K562 (cell line): ENCODE results near the gene DHTKD1. TPM values are rescaled to one million over a fixed set of nuclear protein-coding genes. Genes with fewer than 3 reads are reported as not detected.

Experiments
- CBX1 ChIP-seq: sonication (generic); IDR thresholded peaks from 2 replicates; pipeline ENCODE4 v1.6.1; 2016; ENCODE audit warnings: antibody characterized with exemption, low read depth, mild to moderate bottlenecking
- CC2D1A ChIP-seq: fragments of 450-650 bp; IDR thresholded peaks from 2 replicates; pipeline ENCODE4 v1.6.1; 2017; ENCODE audit warnings: mild to moderate bottlenecking
- CHCHD3 ChIP-seq: fragments of 250-450 bp; sonication (Bioruptor Pico); IDR thresholded peaks from 2 replicates; pipeline ENCODE4 v2.1.2; 2022; ENCODE audit warnings: mild to moderate bottlenecking
- CHD2 ChIP-seq: IDR thresholded peaks from 2 replicates; pipeline ENCODE4 v1.6.1; 2011; ENCODE audit warnings: low read depth, low read length
- CREBBP ChIP-seq: IDR thresholded peaks from one replicate; pipeline ENCODE4 v1.6.1; 2012; ENCODE audit warnings: low read depth, mild to moderate bottlenecking, control low read depth, inconsistent platforms, low read length
- DACH1 ChIP-seq: fragments of 450-650 bp; IDR thresholded peaks from 2 replicates; pipeline ENCODE4 v1.6.1; 2018; ENCODE audit not compliant: partially characterized antibody
- EGR1 ChIP-seq: fragments of 450-650 bp; conservative IDR thresholded peaks from 2 replicates; pipeline ENCODE4 v1.6.1; 2017; ENCODE audit warnings: mild to moderate bottlenecking
- FOXO4 ChIP-seq: fragments of 450-650 bp; formaldehyde crosslinking; IDR thresholded peaks from 2 replicates; pipeline ENCODE4 v1.4.0; 2020; ENCODE audit warnings: mild to moderate bottlenecking, moderate library complexity
- HNRNPLL ChIP-seq: fragments of 200-400 bp; formaldehyde crosslinking; IDR thresholded peaks from 2 replicates; pipeline ENCODE4 v1.6.1; 2017; ENCODE audit warnings: low read length, low read depth, mild to moderate bottlenecking; ENCODE audit not compliant: poor library complexity, severe bottlenecking
- MAFG ChIP-seq: fragments of 450-650 bp; conservative IDR thresholded peaks from 2 replicates; pipeline ENCODE4 v1.6.1; 2016; ENCODE audit warnings: missing genetic modification characterization, missing compliant biosample characterization
- NBN ChIP-seq: fragments of 450-650 bp; IDR thresholded peaks from 2 replicates; pipeline ENCODE4 v1.6.1; 2016; ENCODE audit warnings: low read depth, mild to moderate bottlenecking
- NFIX ChIP-seq: fragments of 250-450 bp; sonication (Bioruptor Pico); IDR thresholded peaks from 2 replicates; pipeline ENCODE4 v1.4.0; 2020; ENCODE audit warnings: low read depth, mild to moderate bottlenecking, moderate library complexity
- NFXL1 ChIP-seq: fragments of 450-650 bp; formaldehyde crosslinking; IDR thresholded peaks from 2 replicates; pipeline ENCODE4 v1.4.0; 2021; ENCODE audit warnings: mild to moderate bottlenecking
- PHF8 ChIP-seq: fragments of 200-600 bp; sonication (generic); IDR thresholded peaks from 2 replicates; pipeline ENCODE4 v1.6.1; 2012; ENCODE audit warnings: mixed run types, mild to moderate bottlenecking, inconsistent platforms, low read length, moderate library complexity, borderline replicate concordance
- PRMT5 ChIP-seq: sonication (generic); formaldehyde crosslinking; IDR thresholded peaks from 2 replicates; pipeline ENCODE4 v1.5.0; 2020; ENCODE audit warnings: missing genetic modification reagents
- RFX1 ChIP-seq: fragments of 450-650 bp; IDR thresholded peaks from 2 replicates; pipeline ENCODE4 v1.6.1; 2016; ENCODE audit warnings: mild to moderate bottlenecking, moderate library complexity
- RNF219 ChIP-seq: fragments of 250-450 bp; sonication (Bioruptor Pico); IDR thresholded peaks from 2 replicates; pipeline ENCODE4 v1.5.0; 2022; ENCODE audit warnings: mild to moderate bottlenecking
- TBP ChIP-seq: optimal IDR thresholded peaks from 2 replicates; pipeline ENCODE3; 2011; ENCODE audit warnings: low read depth, low read length, improper control_type of control experiment
- TRIM24 ChIP-seq, 2 experiments: fragments of 450-650 bp; IDR thresholded peaks; 2 replicates each; pipeline ENCODE4 v1.6.1; 2016
- ZFX ChIP-seq: sonication (generic); formaldehyde crosslinking; IDR thresholded peaks from 2 replicates; pipeline ENCODE4 v1.8.0; 2022; ENCODE audit warnings: mild to moderate bottlenecking, missing genetic modification reagents, moderate library complexity
- ZKSCAN1 ChIP-seq: fragments of 150-350 bp; IDR thresholded peaks from 2 replicates; pipeline ENCODE4 v1.6.1; 2016; ENCODE audit warnings: low read depth, low read length
- ZNF121 ChIP-seq: sonication (generic); formaldehyde crosslinking; conservative IDR thresholded peaks from 2 replicates; pipeline ENCODE4 v1.8.0; 2022; ENCODE audit warnings: missing genetic modification reagents
- ZNF133 ChIP-seq: fragments of 250-450 bp; sonication (Bioruptor Pico); IDR thresholded peaks from 2 replicates; pipeline ENCODE4 v1.4.0; 2020; ENCODE audit warnings: mild to moderate bottlenecking
- ZNF436 ChIP-seq: fragments of 250-450, 450-650 bp; sonication (Bioruptor Pico); formaldehyde crosslinking; IDR thresholded peaks from 2 replicates; pipeline ENCODE4 v1.7.0; 2020; ENCODE audit warnings: mild to moderate bottlenecking
- polyA plus RNA-seq, 8 experiments: library from polyadenylated mRNA; depleted of rRNA in 4 of 8; stranded (reverse) in 5 of 8; unstranded in 3 of 8; fragments of >200 nt; fragmentation: Nextera tagmentation in 2 of 8; fragmentation: Illumina TruSeq in 1 of 8; extraction: Ambion mirVana in 2 of 8; extraction: Trizol in 1 of 8; gene quantifications; 2 replicates each; pipeline versions ENCODE4 v1.2.1 to v1.2.3, GENCODE V29; 2011 to 2014; ENCODE audit warnings: inconsistent platforms in 1 of 8, missing spikeins in 1 of 8
- total RNA-seq, 7 experiments: library from RNA; depleted of rRNA in 6 of 7; stranded (reverse); fragments of >200 nt in 6 of 7; fragmentation: Illumina TruSeq in 2 of 7; extraction: Trizol in 2 of 7; gene quantifications; 2 replicates each; pipeline versions ENCODE4 v1.2.1 to v1.2.3, GENCODE V29; 2011 to 2021; ENCODE audit warnings: low replicate concordance in 1 of 7
- TF ChIP-seq, protein P1 (sequence below): IDR thresholded peaks from 2 replicates; pipeline ENCODE4 v1.6.1; 2011; ENCODE audit warnings: borderline replicate concordance, low read depth, mild to moderate bottlenecking, moderate library complexity, low read length; ENCODE audit not compliant: insufficient read depth, poor library complexity, severe bottlenecking

Gene DHTKD1
- total and polyA plus RNA-seq, 9 of the 15 experiments (the other 6 are each of a cell fraction or from before 2014, with no cell fraction given) = 3.1 to 19.7 (median 6.8) TPM

- no peak for TF ChIP-seq CHCHD3 (CRISPR knock-in tag)
- TF ChIP-seq ZNF133 (CRISPR knock-in tag) = no peak
- no peak for TF ChIP-seq NFIX (CRISPR knock-in tag)
- TF ChIP-seq DACH1 = no peak
- no peak for TF ChIP-seq ZNF436
- TF ChIP-seq, protein P1, sequence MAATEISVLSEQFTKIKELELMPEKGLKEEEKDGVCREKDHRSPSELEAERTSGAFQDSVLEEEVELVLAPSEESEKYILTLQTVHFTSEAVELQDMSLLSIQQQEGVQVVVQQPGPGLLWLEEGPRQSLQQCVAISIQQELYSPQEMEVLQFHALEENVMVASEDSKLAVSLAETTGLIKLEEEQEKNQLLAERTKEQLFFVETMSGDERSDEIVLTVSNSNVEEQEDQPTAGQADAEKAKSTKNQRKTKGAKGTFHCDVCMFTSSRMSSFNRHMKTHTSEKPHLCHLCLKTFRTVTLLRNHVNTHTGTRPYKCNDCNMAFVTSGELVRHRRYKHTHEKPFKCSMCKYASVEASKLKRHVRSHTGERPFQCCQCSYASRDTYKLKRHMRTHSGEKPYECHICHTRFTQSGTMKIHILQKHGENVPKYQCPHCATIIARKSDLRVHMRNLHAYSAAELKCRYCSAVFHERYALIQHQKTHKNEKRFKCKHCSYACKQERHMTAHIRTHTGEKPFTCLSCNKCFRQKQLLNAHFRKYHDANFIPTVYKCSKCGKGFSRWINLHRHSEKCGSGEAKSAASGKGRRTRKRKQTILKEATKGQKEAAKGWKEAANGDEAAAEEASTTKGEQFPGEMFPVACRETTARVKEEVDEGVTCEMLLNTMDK = no peak
- no peak for TF ChIP-seq TRIM24 (IDR thresholded peaks at IDR 0.05)
- TF ChIP-seq HNRNPLL = peak; percentile 47
- no peak for TF ChIP-seq CREBBP
- no peak for TF ChIP-seq ZKSCAN1
- no peak for TF ChIP-seq PRMT5
- 0 out of 2 replicates have a peak, but pooled peaks have one; percentile 29 for TF ChIP-seq CBX1
- no peak for TF ChIP-seq FOXO4 (CRISPR knock-in tag)
- no peak for TF ChIP-seq NFXL1 (CRISPR knock-in tag)
- no peak for TF ChIP-seq EGR1
- peak; percentile 48 for TF ChIP-seq TBP
- TF ChIP-seq ZNF121 = no peak; the same call in 1 of the 2 replicates
- no peak for TF ChIP-seq RNF219
- TF ChIP-seq CC2D1A = no peak
- TF ChIP-seq MAFG = no peak
- peak; percentile 92 for TF ChIP-seq ZFX
- TF ChIP-seq NBN = peak; percentile 11; the same call in 1 of the 2 replicates
- no peak for TF ChIP-seq CHD2
- peak; percentile 78 for TF ChIP-seq RFX1
- TF ChIP-seq PHF8 = peak; percentile 85; the same call in 1 of the 2 replicates
Observed at GRCh38 chr10:12129222-12130111, 60.7 kb downstream of the DHTKD1 start, which contains the start of gene SEC61A2 (continued).
